Epithelial cell of proximal tubule (primary cell): ENCODE measurements around the gene ESRRA. TPM values are rescaled to one million over a fixed set of nuclear protein-coding genes. Genes with fewer than 3 reads are reported as not detected.

ENCODE experiments used
- DNase-seq: peaks from one replicate; pipeline ENCODE4 v3.0.0-alpha.2; 2011; ENCODE audit warnings: low read depth
- H3K4me3 ChIP-seq: 2 replicates; pipeline ENCODE4 v1.5.1; 2011; ENCODE audit warnings: low read depth, mild to moderate bottlenecking, low read length
- total RNA-seq: library from RNA; depleted of rRNA; stranded (reverse); fragments of >200 nt; gene quantifications from 2 replicates; pipeline ENCODE4 v1.2.3, GENCODE V29; 2015
- TF ChIP-seq, protein P1 (sequence below): conservative IDR thresholded peaks from 2 replicates; pipeline ENCODE4 v1.5.1; 2012; ENCODE audit warnings: low read depth, mild to moderate bottlenecking, low read length

Gene ESRRA
- total RNA-seq, 1 donor from 2014 or later: 47.2 TPM

DNA sequence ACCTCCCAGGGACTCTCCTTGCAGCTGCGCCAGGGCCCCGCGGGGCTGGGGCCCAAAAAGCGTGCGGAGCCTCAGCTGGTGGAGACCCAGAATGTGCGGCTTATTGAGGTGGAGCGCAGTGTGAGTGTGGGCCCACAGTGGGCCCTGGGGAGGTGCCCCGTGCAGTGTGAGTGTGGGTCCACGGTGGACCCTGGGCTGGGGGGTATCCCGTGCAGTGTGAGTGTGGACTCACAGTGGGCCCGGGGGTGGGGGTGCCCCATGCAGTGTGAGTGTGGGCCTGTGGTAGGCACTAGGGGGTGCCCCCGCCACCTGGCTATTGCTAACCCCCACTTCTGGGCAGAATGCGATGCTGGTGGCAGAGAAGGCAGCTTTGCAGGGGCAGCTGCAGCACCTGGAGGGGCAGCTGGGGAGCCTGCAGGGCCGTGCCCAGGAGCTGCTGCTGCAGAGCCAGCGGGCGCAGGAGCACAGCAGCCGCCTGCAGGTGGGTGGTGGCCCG, 45.9 kb downstream of the ESRRA start:
- TF ChIP-seq, protein P1, sequence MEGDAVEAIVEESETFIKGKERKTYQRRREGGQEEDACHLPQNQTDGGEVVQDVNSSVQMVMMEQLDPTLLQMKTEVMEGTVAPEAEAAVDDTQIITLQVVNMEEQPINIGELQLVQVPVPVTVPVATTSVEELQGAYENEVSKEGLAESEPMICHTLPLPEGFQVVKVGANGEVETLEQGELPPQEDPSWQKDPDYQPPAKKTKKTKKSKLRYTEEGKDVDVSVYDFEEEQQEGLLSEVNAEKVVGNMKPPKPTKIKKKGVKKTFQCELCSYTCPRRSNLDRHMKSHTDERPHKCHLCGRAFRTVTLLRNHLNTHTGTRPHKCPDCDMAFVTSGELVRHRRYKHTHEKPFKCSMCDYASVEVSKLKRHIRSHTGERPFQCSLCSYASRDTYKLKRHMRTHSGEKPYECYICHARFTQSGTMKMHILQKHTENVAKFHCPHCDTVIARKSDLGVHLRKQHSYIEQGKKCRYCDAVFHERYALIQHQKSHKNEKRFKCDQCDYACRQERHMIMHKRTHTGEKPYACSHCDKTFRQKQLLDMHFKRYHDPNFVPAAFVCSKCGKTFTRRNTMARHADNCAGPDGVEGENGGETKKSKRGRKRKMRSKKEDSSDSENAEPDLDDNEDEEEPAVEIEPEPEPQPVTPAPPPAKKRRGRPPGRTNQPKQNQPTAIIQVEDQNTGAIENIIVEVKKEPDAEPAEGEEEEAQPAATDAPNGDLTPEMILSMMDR: no peak
- H3K4me3 ChIP-seq: no peak overlapping the region
- DNase-seq: no peak

DNA sequence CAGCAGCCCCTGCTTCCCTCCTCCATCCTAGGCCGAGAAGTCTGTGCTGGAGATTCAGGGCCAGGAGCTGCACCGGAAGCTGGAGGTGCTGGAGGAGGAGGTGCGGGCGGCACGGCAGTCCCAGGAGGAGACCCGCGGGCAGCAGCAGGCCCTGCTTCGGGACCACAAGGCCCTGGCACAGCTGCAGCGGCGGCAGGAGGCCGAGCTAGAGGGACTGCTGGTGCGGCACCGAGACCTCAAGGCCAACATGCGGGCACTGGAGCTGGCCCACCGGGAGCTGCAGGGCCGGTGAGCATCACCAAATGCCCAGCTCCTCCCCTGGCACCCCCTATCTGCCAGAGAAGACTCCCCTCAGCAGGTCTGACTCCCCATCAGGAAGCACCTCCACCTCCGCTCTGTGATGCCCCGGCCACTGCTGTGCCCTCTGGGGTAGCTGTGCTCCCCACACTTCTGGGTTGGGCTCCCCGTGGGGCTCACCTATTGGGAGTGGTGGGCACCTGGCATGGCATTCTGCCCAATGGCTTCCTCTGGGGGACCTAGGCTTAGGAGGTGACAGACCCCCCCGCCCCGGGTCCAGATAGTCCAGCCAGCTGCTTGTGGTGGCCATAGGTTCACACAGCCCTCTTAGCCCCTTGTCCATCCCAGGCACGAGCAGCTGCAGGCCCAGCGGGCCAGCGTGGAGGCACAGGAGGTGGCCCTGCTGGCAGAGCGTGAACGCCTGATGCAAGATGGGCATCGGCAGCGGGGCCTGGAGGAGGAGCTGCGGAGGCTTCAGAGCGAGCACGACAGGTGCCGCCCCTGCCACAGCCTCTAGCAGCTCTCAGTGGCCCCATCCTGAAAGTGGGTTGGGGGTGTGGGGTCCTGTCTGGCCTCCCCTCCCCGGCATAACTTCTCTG, 47.0 kb downstream of the ESRRA start:
- no peak overlapping the region for H3K4me3 ChIP-seq
- DNase-seq: no peak
- TF ChIP-seq, protein P1: no peak

DNA sequence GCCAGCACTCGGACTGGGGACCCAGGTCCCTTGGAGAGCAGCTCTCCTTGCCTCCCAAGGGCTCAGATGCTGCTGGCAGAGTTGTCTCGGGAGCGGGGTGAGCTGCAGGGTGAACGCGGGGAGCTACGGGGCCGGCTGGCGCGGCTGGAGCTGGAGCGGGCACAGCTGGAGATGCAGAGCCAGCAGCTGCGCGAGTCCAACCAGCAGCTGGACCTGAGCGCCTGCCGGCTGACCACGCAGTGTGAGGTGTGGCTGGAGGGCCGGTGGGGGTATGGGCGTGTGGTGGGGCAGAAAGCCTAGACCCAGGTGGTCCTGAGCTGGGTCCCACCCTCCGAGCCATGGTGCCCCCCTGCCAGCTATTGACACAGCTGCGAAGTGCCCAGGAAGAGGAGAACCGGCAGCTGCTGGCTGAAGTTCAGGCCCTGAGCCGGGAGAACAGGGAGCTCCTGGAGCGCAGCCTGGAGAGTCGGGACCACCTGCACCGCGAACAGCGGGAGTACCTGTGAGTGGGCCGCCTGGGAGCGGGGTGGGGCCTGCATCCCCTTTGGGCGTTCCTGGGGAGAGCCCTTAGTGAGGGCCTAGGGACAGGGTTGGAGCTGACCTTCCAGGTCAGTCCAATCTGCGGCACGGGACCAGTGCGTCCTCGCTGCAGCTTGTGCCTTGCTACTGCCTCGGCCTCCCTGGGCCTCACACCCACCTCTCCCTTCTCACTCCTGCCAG, 47.8 kb downstream of the ESRRA start:
- TF ChIP-seq, protein P1: no peak
- no peak for DNase-seq
- H3K4me3 ChIP-seq: no peak overlapping the region

DNA sequence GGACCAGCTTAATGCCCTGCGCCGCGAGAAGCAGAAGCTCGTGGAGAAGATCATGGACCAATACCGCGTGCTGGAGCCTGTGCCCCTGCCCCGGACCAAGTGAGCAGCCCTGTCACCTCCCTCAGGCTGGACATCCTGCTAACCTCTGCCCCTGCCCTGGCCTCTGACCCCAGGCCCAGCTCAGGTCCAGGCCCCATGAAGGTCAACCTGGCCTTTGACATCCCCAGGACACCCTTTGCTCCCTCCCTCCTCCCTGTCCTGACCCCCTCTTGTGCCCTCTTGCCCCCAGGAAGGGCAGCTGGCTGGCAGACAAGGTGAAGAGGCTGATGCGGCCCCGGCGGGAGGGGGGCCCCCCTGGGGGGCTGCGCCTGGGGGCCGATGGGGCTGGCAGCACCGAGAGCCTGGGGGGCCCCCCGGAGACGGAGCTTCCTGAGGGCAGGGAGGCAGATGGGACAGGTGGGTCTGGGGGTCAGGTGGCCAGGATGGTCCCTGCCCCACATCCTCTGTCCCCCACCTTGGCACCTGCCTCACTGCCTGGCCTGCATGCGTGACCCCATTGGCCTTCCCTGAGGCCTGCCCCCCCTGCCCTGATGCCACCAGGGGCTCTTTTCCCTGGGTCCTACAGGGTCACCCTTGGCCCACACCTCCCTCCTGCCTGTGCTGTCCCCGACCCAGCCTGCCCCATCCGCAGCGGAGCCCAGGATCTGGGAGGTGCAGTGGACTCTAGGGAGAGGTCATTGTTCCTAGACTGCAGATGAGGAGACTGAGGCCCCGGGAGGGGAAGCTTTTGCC, 48.6 kb downstream of the ESRRA start:
- DNase-seq: no peak
- TF ChIP-seq, protein P1: no peak

DNA sequence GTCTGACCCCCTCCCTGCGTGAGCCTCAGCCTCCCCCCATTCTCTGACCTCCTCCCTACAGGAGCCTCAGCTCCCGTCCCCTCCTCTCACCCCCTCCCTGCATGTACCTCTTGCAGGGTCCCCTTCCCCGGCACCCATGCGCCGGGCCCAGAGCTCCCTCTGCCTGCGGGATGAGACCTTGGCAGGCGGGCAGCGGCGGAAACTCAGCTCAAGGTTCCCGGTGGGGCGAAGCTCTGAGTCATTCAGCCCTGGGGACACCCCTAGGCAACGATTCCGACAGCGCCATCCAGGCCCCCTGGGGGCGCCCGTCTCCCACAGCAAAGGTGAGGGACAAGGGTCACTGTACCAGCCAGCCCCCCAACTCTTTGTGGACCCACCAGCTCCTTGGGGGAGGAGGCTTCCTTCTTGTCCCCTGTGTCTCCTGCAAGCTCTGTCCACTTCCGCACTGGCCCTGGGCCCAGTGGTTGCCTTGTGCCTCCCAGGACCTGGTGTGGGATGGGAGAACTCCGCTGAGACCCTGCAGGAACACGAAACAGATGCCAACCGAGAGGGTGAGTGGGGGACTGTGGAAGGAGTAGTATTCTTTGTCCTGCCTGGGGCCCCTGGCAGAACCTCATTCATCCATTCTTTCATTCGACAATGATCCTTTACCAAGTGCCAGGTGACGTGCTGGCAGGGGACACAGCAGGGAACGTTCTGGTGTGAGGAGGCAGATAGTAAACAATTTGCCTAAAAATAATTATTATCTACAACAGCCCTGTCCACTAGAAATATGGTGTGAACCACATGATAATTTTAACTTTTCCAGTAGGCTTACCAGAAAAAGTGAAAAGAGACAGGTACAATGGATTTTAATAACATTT, 50.0 kb downstream of the ESRRA start:
- peak overlapping the region; percentile 55 for H3K4me3 ChIP-seq
- TF ChIP-seq, protein P1: peak; percentile 86
- no peak for DNase-seq

More for the DNA sequence above, 48.6 kb downstream of the ESRRA start:
- no peak overlapping the region for H3K4me3 ChIP-seq
